Endothelial cell of umbilical vein (primary cell): ENCODE data around the gene UBC. TPM values are rescaled to one million over a fixed set of nuclear protein-coding genes. Genes with fewer than 3 reads are reported as not detected.

Experiments used
- BruUV-seq: library from RNA; stranded (reverse); fragments of 400-500 nt; replicated peaks from 2 replicates; lab custom pipeline; 2021; lab: Mats Ljungman, UMichigan
- CTCF ChIA-PET: fragments of 300-600, 350-600 bp; sonication (Branson Sonifier 250); formaldehyde crosslinking; loops from one replicate; lab custom pipeline; 2021; ENCODE audit warnings: antibody characterized with exemption, inconsistent platforms; lab: Charles Lee
- POLR2A ChIA-PET: fragments of 300-600, 350-600 bp; sonication (Branson Sonifier 250); formaldehyde crosslinking; loops from one replicate; lab custom pipeline; 2021; ENCODE audit warnings: antibody characterized with exemption, inconsistent platforms; lab: Charles Lee
- DNase-seq: peaks from one replicate; pipeline ENCODE4 v3.0.0-alpha.2; 2011; ENCODE audit warnings: low read depth, low spot score
- FAIRE-seq: peaks from 2 replicates; lab custom pipeline; 2011; peaks lifted over from hg19 to GRCh38; lab: Jason Lieb, UNC
- H2AFZ ChIP-seq: 2 replicates; pipeline ENCODE4 v1.6.0; 2012; ENCODE audit warnings: low read depth, low read length, control low read depth, inconsistent platforms
- H3K27ac ChIP-seq: 2 replicates; pipeline ENCODE4 v1.5.1; 2011; ENCODE audit warnings: low read depth, mild to moderate bottlenecking, control low read depth, low read length, moderate library complexity; ENCODE audit not compliant: insufficient read depth
- H3K27me3 ChIP-seq, 2 experiments: 2 replicates each; pipeline versions ENCODE4 v1.6.0 to v1.6.1; 2011; ENCODE audit warnings: low read length in 2 of 2, mixed read lengths in 1 of 2; ENCODE audit not compliant: control insufficient read depth in 2 of 2, insufficient read depth in 2 of 2
- H3K36me3 ChIP-seq, 2 experiments: 2 replicates in 1 of 2; 3 replicates in 1 of 2; pipeline ENCODE4 v1.5.1; 2011; ENCODE audit warnings: low read length in 2 of 2, mild to moderate bottlenecking in 1 of 2, moderate library complexity in 1 of 2; ENCODE audit not compliant: control insufficient read depth in 2 of 2, insufficient read depth in 2 of 2; ENCODE audit errors: extremely low read depth in 1 of 2
- H3K4me1 ChIP-seq: 3 replicates; pipeline ENCODE4 v1.5.1; 2011; ENCODE audit warnings: mild to moderate bottlenecking, low read length; ENCODE audit not compliant: control insufficient read depth, insufficient read depth; ENCODE audit errors: extremely low read depth
- H3K4me2 ChIP-seq: 2 replicates; pipeline ENCODE4 v1.6.1; 2011; ENCODE audit warnings: low read length, control low read depth, mixed read lengths; ENCODE audit not compliant: insufficient read depth
- H3K4me3 ChIP-seq, 3 experiments: fragments of 200-600 bp in 1 of 3; sonication (generic), shearing (Covaris generic) in 1 of 3; replicated peaks in 1 of 3; 2 replicates each; pipeline ENCODE4 v1.5.1; 2011 to 2016; ENCODE audit warnings: control low read depth in 3 of 3, low read length in 3 of 3, mild to moderate bottlenecking in 2 of 3, inconsistent platforms in 1 of 3, low read depth in 1 of 3, moderate library complexity in 1 of 3; ENCODE audit not compliant: insufficient read depth in 1 of 3
- H3K79me2 ChIP-seq: 2 replicates; pipeline ENCODE4 v1.6.0; 2012; ENCODE audit warnings: low read length, inconsistent platforms; ENCODE audit not compliant: control insufficient read depth, insufficient read depth
- H3K9ac ChIP-seq: replicated peaks from 2 replicates; pipeline ENCODE3; 2011; ENCODE audit warnings: low read length, control low read depth; ENCODE audit not compliant: insufficient read depth; ENCODE audit errors: extremely low read depth
- H3K9me1 ChIP-seq: replicated peaks from 3 replicates; pipeline ENCODE4 v1.6.0; 2011; ENCODE audit warnings: mild to moderate bottlenecking, low read length; ENCODE audit not compliant: control insufficient read depth, insufficient read depth; ENCODE audit errors: extremely low read depth
- H3K9me3 ChIP-seq: replicated peaks from 2 replicates; pipeline ENCODE4 v1.5.1; 2012; ENCODE audit warnings: low read length, inconsistent platforms; ENCODE audit not compliant: control insufficient read depth, insufficient read depth
- H4K20me1 ChIP-seq: replicated peaks from 2 replicates; pipeline ENCODE3; 2011; ENCODE audit warnings: mild to moderate bottlenecking, low read length; ENCODE audit not compliant: control insufficient read depth, insufficient read depth; ENCODE audit errors: extremely low read depth
- EZH2 ChIP-seq: IDR thresholded peaks from 2 replicates; pipeline ENCODE4 v1.6.1; 2012; ENCODE audit warnings: borderline replicate concordance, low read depth, mild to moderate bottlenecking, moderate library complexity, low read length, inconsistent platforms; ENCODE audit not compliant: severe bottlenecking
- FOS ChIP-seq: IDR thresholded peaks from 2 replicates; pipeline ENCODE4 v1.6.1; 2011; ENCODE audit warnings: mild to moderate bottlenecking, low read length, moderate library complexity, borderline replicate concordance; ENCODE audit not compliant: insufficient read depth
- GATA2 ChIP-seq: IDR thresholded peaks from 2 replicates; pipeline ENCODE4 v1.7.0; 2011; ENCODE audit warnings: low read depth, mild to moderate bottlenecking, moderate library complexity, mixed read lengths, low read length; ENCODE audit not compliant: insufficient read length, insufficient read depth
- JUN ChIP-seq: IDR thresholded peaks from 2 replicates; pipeline ENCODE4 v1.6.1; 2011; ENCODE audit warnings: borderline replicate concordance, low read depth; ENCODE audit not compliant: insufficient read length, insufficient read depth
- MYC ChIP-seq: IDR thresholded peaks from one replicate; pipeline ENCODE4 v1.6.1; 2011; ENCODE audit warnings: mild to moderate bottlenecking, low read depth, low read length
- POLR2A ChIP-seq: IDR thresholded peaks from 2 replicates; pipeline ENCODE4 v1.6.1; 2012; ENCODE audit warnings: low read depth, mild to moderate bottlenecking, control low read depth, low read length
- POLR2AphosphoS5 ChIP-seq: IDR thresholded peaks from 2 replicates; pipeline ENCODE4 v1.6.1; 2012; ENCODE audit warnings: low read depth, mild to moderate bottlenecking, control low read depth, low read length, moderate library complexity; ENCODE audit not compliant: insufficient read depth
- dilution Hi-C: fragments of 300-500 bp; cut with MboI; formaldehyde crosslinking; loops from one replicate; pipeline ENCODE4 v1.15.0; 2019; ENCODE audit warnings: low sequenced_read_pairs; ENCODE audit not compliant: extremely low pct_ligation_motif_present
- intact Hi-C: fragments of 100-400 bp; cut with micrococcal nuclease; formaldehyde crosslinking; loops from one replicate; pipeline ENCODE4 v1.10.0; 2022
- polyA plus RNA-seq, 4 experiments: library from polyadenylated mRNA; depleted of rRNA in 3 of 4; stranded (reverse) in 3 of 4; unstranded in 1 of 4; fragments of >200 nt; gene quantifications; 2 replicates each; pipeline versions ENCODE4 v1.2.1 to v1.2.3, GENCODE V29; 2011 to 2012; ENCODE audit warnings: missing spikeins in 1 of 4
- total RNA-seq: library from RNA; stranded (reverse); gene quantifications from 2 replicates; pipeline ENCODE4 v1.2.3, GENCODE V29; 2021
- TF ChIP-seq, protein P1 (sequence below), 2 donors: IDR thresholded peaks; 1 replicate in 1 of 2; 2 replicates in 1 of 2; pipeline ENCODE4 v1.5.1; 2011; ENCODE audit warnings: low read length in 2 of 2, mild to moderate bottlenecking in 2 of 2, moderate library complexity in 2 of 2, control low read depth in 1 of 2, inconsistent platforms in 1 of 2, low read depth in 1 of 2; ENCODE audit not compliant: insufficient read depth in 1 of 2; ENCODE audit errors: extremely low read depth in 1 of 2
- TF ChIP-seq, protein P2 (sequence below): IDR thresholded peaks from 2 replicates; pipeline ENCODE4 v1.6.1; 2011; ENCODE audit not compliant: insufficient read depth, insufficient read length

UBC gene
- total and polyA plus RNA-seq, 2 donors (not counting 3 experiments of a cell fraction or from before 2014, with no cell fraction given): 875 to 1,305 TPM

DNA sequence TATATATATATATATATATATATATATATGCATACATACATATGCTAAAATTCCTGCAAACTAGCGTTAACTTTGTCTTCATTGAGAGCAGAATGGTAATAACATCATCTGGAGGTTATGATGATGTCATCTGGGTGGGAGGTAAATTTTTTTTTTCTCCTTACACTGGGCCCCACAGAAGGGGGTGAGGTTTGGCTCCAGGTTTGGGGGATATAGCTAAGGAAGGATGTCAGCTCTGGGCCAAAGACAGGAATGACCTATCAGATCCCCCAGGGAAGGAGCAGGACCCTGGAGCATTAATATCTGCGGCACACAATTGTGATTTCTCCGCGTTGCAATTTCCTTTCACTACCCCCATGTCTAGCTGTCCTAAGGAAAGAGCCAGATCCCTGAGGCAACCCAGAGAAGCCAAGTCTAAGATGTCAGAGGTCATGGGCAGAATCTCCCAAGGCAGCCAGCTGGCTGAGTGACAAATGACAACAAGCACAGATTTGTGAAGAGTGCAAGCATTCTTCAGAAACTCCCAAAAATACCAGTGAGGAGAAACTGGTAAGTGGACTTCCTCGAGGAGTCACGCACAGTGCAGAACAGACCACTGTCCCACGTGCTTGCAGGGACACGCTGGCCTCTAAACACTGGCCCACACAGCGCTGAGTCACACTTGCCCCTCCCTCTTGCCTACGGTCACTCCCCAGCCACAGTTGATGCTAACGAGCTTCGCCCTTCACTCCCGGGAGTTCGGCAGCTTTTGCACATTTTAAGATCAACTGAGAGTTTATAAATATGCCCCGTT lies 9.9 kb downstream of the UBC start:
- ChIA-PET CTCF (interaction anchor here (0.9 to 7.4 kb wide), 5 partner anchors 12 to 77 kb away, joined by 3 to 232 read pairs (median 4); no protein-coding TSS in a partner anchor), POLR2A (interaction anchor here (0.6 to 1.4 kb wide), 3 partner anchors 10 to 12 kb away, joined by 3 to 7 read pairs (median 6); partner anchors contain the start of gene UBC)
- FAIRE-seq (peak; percentile 66), DNase-seq (peak; percentile 85)
- H3K27me3 ChIP-seq: no peaks in the 10 kb centered on the region
- H3K27ac ChIP-seq: no peak overlapping the region
- no peaks in the 10 kb centered on the region for H3K9me1 ChIP-seq
- TF ChIP-seq JUN (peak; percentile 29), GATA2 (no peak), MYC (peak; percentile 98), POLR2AphosphoS5 (no peak), POLR2A (no peak), EZH2 (no peak), FOS (peak; percentile 84)
- TF ChIP-seq, protein P1, sequence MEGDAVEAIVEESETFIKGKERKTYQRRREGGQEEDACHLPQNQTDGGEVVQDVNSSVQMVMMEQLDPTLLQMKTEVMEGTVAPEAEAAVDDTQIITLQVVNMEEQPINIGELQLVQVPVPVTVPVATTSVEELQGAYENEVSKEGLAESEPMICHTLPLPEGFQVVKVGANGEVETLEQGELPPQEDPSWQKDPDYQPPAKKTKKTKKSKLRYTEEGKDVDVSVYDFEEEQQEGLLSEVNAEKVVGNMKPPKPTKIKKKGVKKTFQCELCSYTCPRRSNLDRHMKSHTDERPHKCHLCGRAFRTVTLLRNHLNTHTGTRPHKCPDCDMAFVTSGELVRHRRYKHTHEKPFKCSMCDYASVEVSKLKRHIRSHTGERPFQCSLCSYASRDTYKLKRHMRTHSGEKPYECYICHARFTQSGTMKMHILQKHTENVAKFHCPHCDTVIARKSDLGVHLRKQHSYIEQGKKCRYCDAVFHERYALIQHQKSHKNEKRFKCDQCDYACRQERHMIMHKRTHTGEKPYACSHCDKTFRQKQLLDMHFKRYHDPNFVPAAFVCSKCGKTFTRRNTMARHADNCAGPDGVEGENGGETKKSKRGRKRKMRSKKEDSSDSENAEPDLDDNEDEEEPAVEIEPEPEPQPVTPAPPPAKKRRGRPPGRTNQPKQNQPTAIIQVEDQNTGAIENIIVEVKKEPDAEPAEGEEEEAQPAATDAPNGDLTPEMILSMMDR (IDR thresholded peaks at IDR 0.05; ENCODE audit: extremely low read depth in 1 of 2, insufficient read depth in 1 of 2, low read depth in 1 of 2, low read length in 2 of 2): no peak
- TF ChIP-seq, protein P2, sequence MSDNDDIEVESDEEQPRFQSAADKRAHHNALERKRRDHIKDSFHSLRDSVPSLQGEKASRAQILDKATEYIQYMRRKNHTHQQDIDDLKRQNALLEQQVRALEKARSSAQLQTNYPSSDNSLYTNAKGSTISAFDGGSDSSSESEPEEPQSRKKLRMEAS: peak; percentile 95
- H3K4me1 ChIP-seq: peaks cover 9% of the 10 kb centered on the region
- no peak overlapping the region for H3K9ac ChIP-seq
- H3K9me3 ChIP-seq: no peaks in the 10 kb centered on the region
- dilution Hi-C loops: no loop called here
- H3K4me3 ChIP-seq: no peak overlapping the region
- no peaks in the 10 kb centered on the region for H4K20me1 ChIP-seq
- no TSS peak for BruUV-seq
- no peaks in the 10 kb centered on the region for H3K79me2 ChIP-seq
- intact Hi-C loops: loop anchor here (5.0 kb wide), 2 partner anchors 127 to 867 kb away; no protein-coding TSS in a partner anchor
- no peaks in the 10 kb centered on the region for H3K36me3 ChIP-seq
- no peak overlapping the region for H2AFZ ChIP-seq
- H3K4me2 ChIP-seq: peak overlapping the region; percentile 28
